ENCODE results near the gene STARD13. TPM values are rescaled to one million over a fixed set of nuclear protein-coding genes. Genes with fewer than 3 reads are reported as not detected.

Gene STARD13
- polyA plus RNA-seq, 1 donor (not counting 4 experiments of a cell fraction or from before 2014, with no cell fraction given) = 11.9 TPM

- peak; percentile 57 for FAIRE-seq
- H3K9me3 ChIP-seq (ENCODE audit: control insufficient read depth, low read depth, low read length) = peaks cover 2% of the 10 kb centered on the region
- H3K27ac ChIP-seq (ENCODE audit: control insufficient read depth, insufficient read depth, low read length) = peak overlapping the region; percentile 38
- peak overlapping the region; percentile 13 for H3K4me2 ChIP-seq (ENCODE audit: control insufficient read depth, extremely low read depth, insufficient read depth, low read depth, low read length)
- H3K36me3 ChIP-seq (ENCODE audit: control insufficient read depth in 2 of 2, extremely low read depth in 1 of 2, insufficient read depth in 2 of 2, low read length in 2 of 2) = peaks cover 1 to 4% of the 10 kb centered on the region in 2 experiments
- no peaks in the 10 kb centered on the region for H4K20me1 ChIP-seq (ENCODE audit: control insufficient read depth, extremely low read depth, insufficient read depth, low read length)
- no peak overlapping the region for H2AFZ ChIP-seq (ENCODE audit: control insufficient read depth, low read length)
- peak overlapping the region; percentile 1 for H3K9ac ChIP-seq (ENCODE audit: control insufficient read depth, extremely low read depth, insufficient read depth, low read length)
- H3K4me3 ChIP-seq (ENCODE audit: control insufficient read depth in 2 of 3, extremely low read depth in 1 of 3, insufficient read depth in 2 of 3, low read depth in 1 of 3, low read length in 3 of 3) = no peak overlapping the region
- peaks cover 53% of the 10 kb centered on the region for H3K4me1 ChIP-seq (ENCODE audit: control insufficient read depth, extremely low read depth, insufficient read depth, low read length)
- H3K9me1 ChIP-seq (ENCODE audit: control insufficient read depth, extremely low read depth, insufficient read depth, low read length) = peaks cover 2% of the 10 kb centered on the region
- peaks cover 27% of the 10 kb centered on the region for H3K79me2 ChIP-seq (ENCODE audit: control insufficient read depth, insufficient read depth, low read length)
- no peaks in the 10 kb centered on the region for H3K27me3 ChIP-seq (ENCODE audit: control insufficient read depth, extremely low read depth, insufficient read depth, low read length)
- DNase-seq (ENCODE audit: low read depth, low spot score) = no peak
- no peak for TF ChIP-seq CTCF (optimal IDR thresholded peaks at IDR 0.05 in 1 of 3, IDR thresholded peaks at IDR 0.05 in 1 of 3, conservative IDR thresholded peaks at IDR 0.05 in 1 of 3; ENCODE audit: extremely low read depth in 1 of 3, insufficient read depth in 2 of 3, low read length in 3 of 3)
- no peak for TF ChIP-seq EZH2 (IDR thresholded peaks at IDR 0.05; ENCODE audit: low read length)
- dilution Hi-C loops (cut with MboI; ENCODE audit: extremely low pct_ligation_motif_present, low sequenced_read_pairs) = no loop called here
These were observed 55.2 kb downstream of the STARD13 start for GRCh38 chr13:33230178-33230881.

- Histone ChIP-seq H3K36me3 (ENCODE audit: control insufficient read depth in 2 of 2, extremely low read depth in 1 of 2, insufficient read depth in 2 of 2, low read length in 2 of 2) (peaks cover 1 to 6% of the 10 kb centered on the region in 2 experiments), H3K27ac (ENCODE audit: control insufficient read depth, insufficient read depth, low read length) (peak overlapping the region; percentile 38), H3K9ac (ENCODE audit: control insufficient read depth, extremely low read depth, insufficient read depth, low read length) (peak overlapping the region; percentile 28), H4K20me1 (ENCODE audit: control insufficient read depth, extremely low read depth, insufficient read depth, low read length) (no peaks in the 10 kb centered on the region), H3K27me3 (ENCODE audit: control insufficient read depth, extremely low read depth, insufficient read depth, low read length) (no peaks in the 10 kb centered on the region), H3K4me1 (ENCODE audit: control insufficient read depth, extremely low read depth, insufficient read depth, low read length) (peaks cover 46% of the 10 kb centered on the region), H3K9me1 (ENCODE audit: control insufficient read depth, extremely low read depth, insufficient read depth, low read length) (peaks cover 2% of the 10 kb centered on the region), H3K4me2 (ENCODE audit: control insufficient read depth, extremely low read depth, insufficient read depth, low read depth, low read length) (peak overlapping the region; percentile 13), H2AFZ (ENCODE audit: control insufficient read depth, low read length) (no peak overlapping the region), H3K4me3 (ENCODE audit: control insufficient read depth in 2 of 3, extremely low read depth in 1 of 3, insufficient read depth in 2 of 3, low read depth in 1 of 3, low read length in 3 of 3) (no peak overlapping the region), H3K9me3 (ENCODE audit: control insufficient read depth, low read depth, low read length) (peaks cover 2% of the 10 kb centered on the region), H3K79me2 (ENCODE audit: control insufficient read depth, insufficient read depth, low read length) (peaks cover 32% of the 10 kb centered on the region)
- FAIRE-seq (no peak), DNase-seq (ENCODE audit: low read depth, low spot score) (no peak)
- dilution Hi-C loops (cut with MboI; ENCODE audit: extremely low pct_ligation_motif_present, low sequenced_read_pairs) = no loop called here
- TF ChIP-seq EZH2 (IDR thresholded peaks at IDR 0.05; ENCODE audit: low read length) = no peak
These were observed 55.9 kb downstream of the STARD13 start for GRCh38 chr13:33229446-33230177.
